Kasumi-1 (cell line): ENCODE measurements around the gene CD3D.
A peak's percentile ranks its signal among the peaks of the same experiment; 100 is the strongest.

Experiments used
- DNase-seq, 2 experiments: peaks; one replicate each; lab custom pipeline; 2025; lab: John Stamatoyannopoulos, UW

The CD3D gene

GRCh38 chr11:118301600-118302195, 40.8 kb downstream of the CD3D start:
- no peak for DNase-seq

GRCh38 chr11:118295815-118296454, 46.6 kb downstream of the CD3D start:
- peak; percentile 47 to 61 for DNase-seq

- no peak for DNase-seq
Observed at GRCh38 chr11:118295199-118295598, 47.3 kb downstream of the CD3D start.

- no peak for DNase-seq
Observed at GRCh38 chr11:118294053-118294452, 48.5 kb downstream of the CD3D start.

GRCh38 chr11:118291477-118292135, 50.9 kb downstream of the CD3D start:
- DNase-seq, result no peak

- DNase-seq, result peak in 1 of 2 experiments; percentile 13
Observed at GRCh38 chr11:118290923-118291322, 51.6 kb downstream of the CD3D start.

- DNase-seq, result no peak
Observed at GRCh38 chr11:118289401-118289800, 53.1 kb downstream of the CD3D start.
